HFFc6 (cell line): ENCODE measurements around the gene IGF1R. TPM values are rescaled to one million over a fixed set of nuclear protein-coding genes. Genes with fewer than 3 reads are reported as not detected.
"Not testable (repeated sequence)": the region's sequence is repeated elsewhere in the genome, so short reads cannot be mapped to it uniquely, and the experiment has no call there.

ENCODE experiments used
- DNase-seq: peaks from one replicate; pipeline ENCODE4 v3.0.0-alpha.2; 2018
- H3K27ac Mint-ChIP-seq: 2 replicates; pipeline ENCODE4 v1.8.0; 2020; ENCODE audit warnings: mild to moderate bottlenecking, mixed read lengths
- H3K27me3 Mint-ChIP-seq: 2 replicates; pipeline ENCODE4 v1.8.0; 2021; ENCODE audit warnings: mild to moderate bottlenecking, moderate library complexity, mixed read lengths; ENCODE audit not compliant: insufficient read depth
- H3K36me3 Mint-ChIP-seq: 2 replicates; pipeline ENCODE4 v1.8.0; 2021; ENCODE audit warnings: low read depth, mixed read lengths
- H3K4me1 Mint-ChIP-seq: 2 replicates; pipeline ENCODE4 v1.8.0; 2020; ENCODE audit warnings: low read depth, mixed read lengths
- H3K4me3 Mint-ChIP-seq: 2 replicates; pipeline ENCODE4 v1.8.0; 2020; ENCODE audit warnings: mild to moderate bottlenecking, moderate library complexity, mixed read lengths
- H3K9me3 Mint-ChIP-seq: 2 replicates; pipeline ENCODE4 v1.8.0; 2020; ENCODE audit warnings: mild to moderate bottlenecking, mixed read lengths
- total RNA-seq, 6 experiments: library from RNA; stranded (reverse); fragmentation: NEBNext Ultra II Directional; extraction: Animal tissue kit (Norgen Biotek cat#: 25700); gene quantifications; 2 replicates in 1 of 6; 3 replicates in 5 of 6; pipeline ENCODE4 v1.2.3, GENCODE V29; 2021
- TF ChIP-seq, protein P1 (sequence below): fragments of 200-600 bp; sonication (generic); IDR thresholded peaks from 2 replicates; pipeline ENCODE4 v1.5.0; 2021; ENCODE audit warnings: antibody characterized with exemption, mild to moderate bottlenecking

The IGF1R gene
- total RNA-seq, 6 experiments from 2014 or later: 46.7 to 61.9 (median 50.1) TPM

DNA sequence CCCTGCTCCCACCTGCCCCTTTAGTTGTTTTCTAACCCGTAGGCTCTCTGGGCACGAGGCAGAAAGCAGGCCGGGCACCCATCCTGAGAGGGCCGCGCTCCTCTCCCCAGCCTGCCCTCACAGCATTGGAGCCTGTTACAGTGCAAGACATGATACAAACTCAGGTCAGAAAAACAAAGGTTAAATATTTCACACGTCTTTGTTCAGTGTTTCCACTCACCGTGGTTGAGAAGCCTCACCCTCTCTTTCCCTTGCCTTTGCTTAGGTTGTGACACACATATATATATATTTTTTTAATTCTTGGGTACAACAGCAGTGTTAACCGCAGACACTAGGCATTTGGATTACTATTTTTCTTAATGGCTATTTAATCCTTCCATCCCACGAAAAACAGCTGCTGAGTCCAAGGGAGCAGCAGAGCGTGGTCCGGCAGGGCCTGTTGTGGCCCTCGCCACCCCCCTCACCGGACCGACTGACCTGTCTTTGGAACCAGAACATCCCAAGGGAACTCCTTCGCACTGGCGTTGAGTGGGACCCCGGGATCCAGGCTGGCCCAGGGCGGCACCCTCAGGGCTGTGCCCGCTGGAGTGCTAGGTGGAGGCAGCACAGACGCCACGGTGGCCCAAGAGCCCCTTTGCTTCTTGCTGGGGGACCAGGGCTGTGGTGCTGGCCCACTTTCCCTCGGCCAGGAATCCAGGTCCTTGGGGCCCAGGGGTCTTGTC lies 310.7 kb downstream of the IGF1R start:
- H3K9me3 Mint-ChIP-seq: peaks cover 16% of the 10 kb centered on the region
- H3K4me1 Mint-ChIP-seq: peaks cover 11% of the 10 kb centered on the region
- TF ChIP-seq, protein P1, sequence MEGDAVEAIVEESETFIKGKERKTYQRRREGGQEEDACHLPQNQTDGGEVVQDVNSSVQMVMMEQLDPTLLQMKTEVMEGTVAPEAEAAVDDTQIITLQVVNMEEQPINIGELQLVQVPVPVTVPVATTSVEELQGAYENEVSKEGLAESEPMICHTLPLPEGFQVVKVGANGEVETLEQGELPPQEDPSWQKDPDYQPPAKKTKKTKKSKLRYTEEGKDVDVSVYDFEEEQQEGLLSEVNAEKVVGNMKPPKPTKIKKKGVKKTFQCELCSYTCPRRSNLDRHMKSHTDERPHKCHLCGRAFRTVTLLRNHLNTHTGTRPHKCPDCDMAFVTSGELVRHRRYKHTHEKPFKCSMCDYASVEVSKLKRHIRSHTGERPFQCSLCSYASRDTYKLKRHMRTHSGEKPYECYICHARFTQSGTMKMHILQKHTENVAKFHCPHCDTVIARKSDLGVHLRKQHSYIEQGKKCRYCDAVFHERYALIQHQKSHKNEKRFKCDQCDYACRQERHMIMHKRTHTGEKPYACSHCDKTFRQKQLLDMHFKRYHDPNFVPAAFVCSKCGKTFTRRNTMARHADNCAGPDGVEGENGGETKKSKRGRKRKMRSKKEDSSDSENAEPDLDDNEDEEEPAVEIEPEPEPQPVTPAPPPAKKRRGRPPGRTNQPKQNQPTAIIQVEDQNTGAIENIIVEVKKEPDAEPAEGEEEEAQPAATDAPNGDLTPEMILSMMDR: no peak
- no peak overlapping the region for H3K4me3 Mint-ChIP-seq
- peaks cover 49% of the 10 kb centered on the region for H3K36me3 Mint-ChIP-seq
- no peak overlapping the region for H3K27ac Mint-ChIP-seq
- DNase-seq: no peak
- peaks cover 6% of the 10 kb centered on the region for H3K27me3 Mint-ChIP-seq

DNA sequence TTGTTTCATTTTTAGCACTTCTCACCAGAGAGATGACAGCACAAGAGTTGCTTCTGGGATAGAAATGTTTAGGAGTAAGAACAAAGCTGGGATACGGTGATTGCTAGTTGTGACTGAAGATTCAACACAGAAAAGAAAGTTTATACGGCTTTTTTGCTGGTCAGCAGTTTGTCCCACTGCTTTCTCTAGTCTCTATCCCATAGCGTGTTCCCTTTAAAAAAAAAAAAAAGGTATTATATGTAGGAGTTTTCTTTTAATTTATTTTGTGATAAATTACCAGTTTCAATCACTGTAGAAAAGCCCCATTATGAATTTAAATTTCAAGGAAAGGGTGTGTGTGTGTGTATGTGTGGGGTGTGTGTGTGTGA lies 311.3 kb downstream of the IGF1R start:
- Mint-ChIP-seq H3K27ac (no peak overlapping the region), H3K36me3 (peaks cover 53% of the 10 kb centered on the region), H3K4me3 (no peak overlapping the region), H3K27me3 (peaks cover 6% of the 10 kb centered on the region), H3K4me1 (peaks cover 6% of the 10 kb centered on the region), H3K9me3 (peaks cover 16% of the 10 kb centered on the region)
- no peak for DNase-seq
- TF ChIP-seq, protein P1: no peak

DNA sequence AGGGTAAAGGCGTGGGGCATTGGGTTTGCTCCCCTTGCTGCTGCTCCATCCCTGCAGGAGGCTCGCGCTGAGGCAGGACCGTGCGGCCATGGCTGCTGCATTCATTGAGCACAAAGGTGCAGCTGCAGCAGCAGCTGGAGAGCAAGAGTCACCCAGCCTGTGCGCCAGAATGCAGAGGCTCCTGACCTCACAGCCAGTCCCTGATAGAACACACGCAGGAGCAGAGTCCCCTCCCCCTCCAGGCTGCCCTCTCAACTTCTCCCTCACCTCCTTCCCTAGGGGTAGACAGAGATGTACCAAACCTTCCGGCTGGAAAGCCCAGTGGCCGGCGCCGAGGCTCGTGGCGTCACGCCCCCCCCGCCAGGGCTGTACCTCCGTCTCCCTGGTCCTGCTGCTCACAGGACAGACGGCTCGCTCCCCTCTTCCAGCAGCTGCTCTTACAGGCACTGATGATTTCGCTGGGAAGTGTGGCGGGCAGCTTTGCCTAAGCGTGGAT lies 312.3 kb downstream of the IGF1R start:
- peaks cover 16% of the 10 kb centered on the region for H3K9me3 Mint-ChIP-seq
- peaks cover 6% of the 10 kb centered on the region for H3K27me3 Mint-ChIP-seq
- DNase-seq: no peak
- H3K36me3 Mint-ChIP-seq: peaks cover 53% of the 10 kb centered on the region
- H3K27ac Mint-ChIP-seq: no peak overlapping the region
- TF ChIP-seq, protein P1: no peak
- H3K4me1 Mint-ChIP-seq: peaks cover 2% of the 10 kb centered on the region
- H3K4me3 Mint-ChIP-seq: no peak overlapping the region

DNA sequence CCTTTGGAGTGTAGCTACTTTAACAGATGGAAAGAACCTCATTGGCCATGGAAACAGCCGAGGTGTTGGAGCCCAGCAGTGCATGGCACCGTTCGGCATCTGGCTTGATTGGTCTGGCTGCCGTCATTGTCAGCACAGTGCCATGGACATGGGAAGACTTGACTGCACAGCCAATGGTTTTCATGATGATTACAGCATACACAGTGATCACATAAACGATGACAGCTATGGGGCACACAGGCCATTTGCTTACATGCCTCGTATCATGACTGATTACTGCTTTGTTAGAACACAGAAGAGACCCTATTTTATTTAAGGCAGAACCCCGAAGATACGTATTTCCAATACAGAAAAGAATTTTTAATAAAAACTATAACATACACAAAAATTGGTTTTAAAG lies 315.1 kb downstream of the IGF1R start:
- peaks cover 16% of the 10 kb centered on the region for H3K9me3 Mint-ChIP-seq
- TF ChIP-seq, protein P1: no peak
- no peak for DNase-seq
- peaks cover 2% of the 10 kb centered on the region; the same call in 1 of the 2 replicates for H3K27me3 Mint-ChIP-seq
- H3K4me1 Mint-ChIP-seq: peaks cover 12% of the 10 kb centered on the region
- no peak overlapping the region for H3K4me3 Mint-ChIP-seq
- peaks cover 43% of the 10 kb centered on the region for H3K36me3 Mint-ChIP-seq
- no peak overlapping the region for H3K27ac Mint-ChIP-seq

DNA sequence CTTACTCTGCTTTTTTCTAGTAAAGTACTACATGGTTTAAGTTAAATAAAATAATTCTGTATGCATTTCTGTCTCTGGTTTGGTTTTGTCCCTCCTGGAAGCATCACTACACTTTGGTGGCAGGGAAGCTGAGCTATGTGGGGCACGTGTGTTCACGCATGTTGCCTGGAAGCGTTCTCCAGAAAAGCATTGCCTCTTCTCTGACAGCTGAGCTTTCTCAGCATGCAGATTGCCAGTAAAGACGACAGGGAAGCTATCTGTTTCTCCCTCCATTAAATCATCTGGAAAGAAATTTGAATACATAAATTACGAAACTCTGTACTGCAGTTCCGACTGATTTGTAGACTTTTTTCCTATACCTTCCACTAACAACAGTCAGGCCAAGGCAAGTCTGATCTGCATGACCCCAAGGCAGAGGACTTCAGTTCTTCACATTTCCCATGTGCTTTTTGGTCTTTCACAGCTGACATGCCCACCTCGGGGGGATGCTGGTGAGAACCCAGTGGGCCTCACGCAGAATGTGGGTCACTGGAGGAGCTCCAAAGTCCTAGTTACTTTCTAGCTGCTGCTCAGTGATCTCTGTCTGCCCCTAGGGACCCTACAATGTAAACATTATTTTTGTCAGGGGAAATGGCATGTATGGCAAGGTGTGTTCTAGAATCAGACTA lies 316.3 kb downstream of the IGF1R start:
- H3K4me3 Mint-ChIP-seq: no peak overlapping the region
- peaks cover 16% of the 10 kb centered on the region for H3K9me3 Mint-ChIP-seq
- TF ChIP-seq, protein P1: no peak
- peaks cover 12% of the 10 kb centered on the region for H3K4me1 Mint-ChIP-seq
- DNase-seq: no peak
- H3K27me3 Mint-ChIP-seq: peaks cover 2% of the 10 kb centered on the region; the same call in 1 of the 2 replicates
- H3K27ac Mint-ChIP-seq: no peak overlapping the region
- H3K36me3 Mint-ChIP-seq: peaks cover 36% of the 10 kb centered on the region

DNA sequence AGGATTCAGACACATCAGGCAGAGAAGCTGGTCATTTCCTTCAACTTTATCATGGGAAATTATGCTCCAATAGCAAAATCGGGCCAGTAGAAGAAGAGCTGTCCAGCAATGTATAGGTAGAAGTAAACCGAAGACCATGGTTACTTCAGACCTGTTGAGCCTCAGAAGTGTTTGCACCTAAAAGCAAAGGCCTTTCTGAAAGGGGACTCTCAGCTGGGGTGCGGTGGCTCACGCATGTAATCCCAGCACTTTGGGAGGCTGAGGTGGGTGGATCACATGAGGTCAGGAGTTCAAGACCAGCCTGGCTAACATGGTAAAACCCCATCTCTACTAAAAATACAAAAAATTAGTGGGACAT lies 316.8 kb downstream of the IGF1R start:
- H3K27me3 Mint-ChIP-seq, H3K27ac Mint-ChIP-seq, H3K4me3 Mint-ChIP-seq, DNase-seq: not testable (repeated sequence)
- peaks cover 16% of the 10 kb centered on the region for H3K9me3 Mint-ChIP-seq
- peaks cover 12% of the 10 kb centered on the region for H3K4me1 Mint-ChIP-seq
- peaks cover 36% of the 10 kb centered on the region for H3K36me3 Mint-ChIP-seq
